ENCODE measurements around the gene DCUN1D4. TPM values are rescaled to one million over a fixed set of nuclear protein-coding genes. Genes with fewer than 3 reads are reported as not detected.

DCUN1D4 gene
- total RNA-seq, 1 experiment from 2014 or later = 50.2 TPM

Other genes starting within 250 kb of the DCUN1D4 start
- 0.12 TPM for gene LRRC66, start 177.2 kb downstream of the DCUN1D4 start, total RNA-seq (2021; ENCODE audit: unreplicated experiment)
- gene SGCB, start 195.1 kb downstream of the DCUN1D4 start, total RNA-seq (2021; ENCODE audit: unreplicated experiment) = 18.3 TPM
- gene SPATA18, start 208.2 kb downstream of the DCUN1D4 start, total RNA-seq (2021; ENCODE audit: unreplicated experiment) = 0.47 TPM